Smooth muscle cell (in vitro differentiated cells): ENCODE results near the gene ZNFX1. TPM values are rescaled to one million over a fixed set of nuclear protein-coding genes. Genes with fewer than 3 reads are reported as not detected.

Experiments used
- DNase-seq: peaks from one replicate; lab custom pipeline; 2025; ENCODE audit not compliant: unreplicated experiment; lab: John Stamatoyannopoulos, UW
- H2AFZ ChIP-seq: fragments of 200-600 bp; sonication (generic); 2 replicates; pipeline ENCODE4 v1.6.0; 2016; ENCODE audit warnings: antibody characterized with exemption, low read depth, mild to moderate bottlenecking
- H3F3A ChIP-seq: fragments of 200-600 bp; sonication (generic); 2 replicates; pipeline ENCODE4 v1.6.0; 2017; ENCODE audit warnings: antibody characterized with exemption, low read depth
- H3K27ac ChIP-seq: fragments of 200-600 bp; sonication (generic); 2 replicates; pipeline ENCODE4 v1.5.1; 2016; ENCODE audit warnings: low read depth, mild to moderate bottlenecking
- H3K27me3 ChIP-seq: fragments of 200-600 bp; sonication (generic); 2 replicates; pipeline ENCODE4 v1.6.1; 2016; ENCODE audit warnings: low read depth, mild to moderate bottlenecking
- H3K36me3 ChIP-seq: fragments of 200-600 bp; sonication (generic); 2 replicates; pipeline ENCODE4 v1.5.1; 2016; ENCODE audit warnings: low read depth
- H3K4me1 ChIP-seq: fragments of 200-600 bp; sonication (generic); 2 replicates; pipeline ENCODE4 v1.5.1; 2016; ENCODE audit warnings: low read depth
- H3K4me2 ChIP-seq: fragments of 200-600 bp; sonication (generic); 2 replicates; pipeline ENCODE4 v1.6.0; 2016; ENCODE audit warnings: mild to moderate bottlenecking
- H3K4me3 ChIP-seq: fragments of 200-600 bp; sonication (generic); 2 replicates; pipeline ENCODE4 v1.5.1; 2016; ENCODE audit warnings: mild to moderate bottlenecking
- H3K79me2 ChIP-seq: fragments of 200-600 bp; sonication (generic); 2 replicates; pipeline ENCODE4 v1.6.0; 2016; ENCODE audit warnings: low read depth, mild to moderate bottlenecking
- H3K9ac ChIP-seq: fragments of 200-600 bp; sonication (generic); 2 replicates; pipeline ENCODE4 v1.6.0; 2016; ENCODE audit warnings: low read depth
- H3K9me3 ChIP-seq: fragments of 200-600 bp; sonication (generic); replicated peaks from 2 replicates; pipeline ENCODE4 v1.5.1; 2016; ENCODE audit warnings: low read depth
- H4K20me1 ChIP-seq: fragments of 200-600 bp; sonication (generic); 2 replicates; pipeline ENCODE4 v1.6.0; 2016; ENCODE audit warnings: low read depth
- CTCF ChIP-seq: fragments of 200-600 bp; sonication (generic); IDR thresholded peaks from 2 replicates; pipeline ENCODE4 v1.5.1; 2017; ENCODE audit warnings: borderline replicate concordance, mild to moderate bottlenecking, antibody characterized with exemption; ENCODE audit not compliant: insufficient read depth, poor library complexity, severe bottlenecking
- WGBS: methylation state at CpG from one replicate; pipeline ENCODE4 v1.1.7; 2016; ENCODE audit warnings: low lambda C conversion rate; 5-methylcytosine and 5-hydroxymethylcytosine counted together
- polyA plus RNA-seq: library from polyadenylated mRNA; unstranded; fragments of >200 nt; fragmentation: Nextera tagmentation; extraction: Ambion mirVana; gene quantifications from 2 replicates; pipeline ENCODE4 v1.2.1, GENCODE V29; 2016
- total RNA-seq: library from RNA; depleted of rRNA; stranded (reverse); fragments of >200 nt; gene quantifications from 2 replicates; pipeline ENCODE4 v1.2.3, GENCODE V29; 2014

ZNFX1 gene
- total and polyA plus RNA-seq, 2 experiments from 2014 or later: 15.9 to 16.4 TPM

DNA sequence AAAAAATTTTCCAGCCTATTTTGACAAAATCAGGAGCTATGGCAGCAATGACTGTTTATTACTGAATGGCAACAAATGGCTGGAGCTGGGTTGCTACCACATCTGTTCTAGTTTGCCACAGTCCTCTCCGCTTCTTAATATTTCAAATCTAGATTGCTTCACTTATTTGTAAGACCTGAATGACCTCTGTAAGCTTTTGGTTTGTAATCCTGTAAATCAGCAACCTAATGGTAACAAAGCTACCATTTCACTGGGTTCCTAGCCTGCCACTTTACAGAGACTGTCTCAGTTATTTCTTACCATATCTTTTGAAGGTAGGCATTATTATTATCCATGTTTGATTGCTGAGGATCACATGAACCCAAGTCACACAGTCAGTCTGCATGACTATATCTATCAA is 15.4 kb downstream of the ZNFX1 start:
- WGBS: 100% methylated on average over 1 of the region's 1 CpG
- Histone ChIP-seq H3K36me3 (peaks cover 35% of the 10 kb centered on the region), H3K4me2 (no peak overlapping the region), H3K9me3 (no peaks in the 10 kb centered on the region), H3K9ac (no peak overlapping the region), H3F3A (no peaks in the 10 kb centered on the region), H3K79me2 (peaks cover 34% of the 10 kb centered on the region), H3K27me3 (no peaks in the 10 kb centered on the region), H4K20me1 (peaks cover 46% of the 10 kb centered on the region), H3K4me1 (no peaks in the 10 kb centered on the region), H3K27ac (no peak overlapping the region), H3K4me3 (no peak overlapping the region), H2AFZ (no peak overlapping the region)
- DNase-seq: no peak
- no peak for TF ChIP-seq CTCF

DNA sequence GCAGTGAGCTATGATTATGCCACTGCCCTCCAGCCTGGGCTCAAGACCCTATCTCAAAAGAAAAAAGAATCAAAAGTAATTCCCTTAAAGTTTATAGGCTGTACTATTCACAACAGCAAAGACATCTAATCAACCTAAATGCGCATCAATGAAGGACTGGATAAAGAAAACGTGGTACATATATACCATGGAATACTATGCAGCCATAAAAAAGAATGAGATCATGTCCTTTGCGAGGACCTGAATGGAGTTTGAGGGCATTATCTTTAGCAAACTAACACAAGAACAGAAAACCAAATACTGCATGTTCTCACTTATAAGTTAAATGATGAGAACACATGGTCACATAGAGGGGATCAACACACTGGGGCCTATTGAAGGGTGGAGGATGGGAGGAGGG is 16.7 kb downstream of the ZNFX1 start:
- no peak overlapping the region for H3K4me2 ChIP-seq
- H3F3A ChIP-seq: no peaks in the 10 kb centered on the region
- no peaks in the 10 kb centered on the region for H3K9me3 ChIP-seq
- H3K27ac ChIP-seq: no peak overlapping the region
- peaks cover 34% of the 10 kb centered on the region for H4K20me1 ChIP-seq
- TF ChIP-seq CTCF: no peak
- no peaks in the 10 kb centered on the region for H3K27me3 ChIP-seq
- H3K9ac ChIP-seq: no peak overlapping the region
- no peaks in the 10 kb centered on the region for H3K4me1 ChIP-seq
- peaks cover 21% of the 10 kb centered on the region for H3K79me2 ChIP-seq
- 98% methylated on average over 3 of the region's 3 CpGs for WGBS
- H3K36me3 ChIP-seq: peaks cover 45% of the 10 kb centered on the region
- DNase-seq: no peak
- H2AFZ ChIP-seq: no peak overlapping the region
- H3K4me3 ChIP-seq: no peak overlapping the region

DNA sequence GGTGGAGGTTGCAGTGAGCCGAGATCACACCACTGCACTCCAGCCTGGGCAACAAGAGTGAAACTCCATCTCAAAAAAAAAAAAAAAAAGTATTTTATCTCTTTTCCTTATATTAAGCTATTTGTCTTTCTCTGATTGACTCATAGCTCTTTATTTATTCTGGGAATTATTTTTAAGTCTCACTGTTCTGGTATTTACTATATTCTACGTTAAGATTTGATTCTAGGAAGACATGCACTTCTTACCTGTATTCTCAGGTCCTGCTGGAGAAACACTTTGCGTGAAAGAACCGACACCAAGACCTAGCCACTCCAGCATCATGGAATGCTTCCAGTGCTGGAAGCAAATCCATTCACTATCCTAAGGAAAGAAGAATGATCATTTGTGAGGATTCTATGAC is 17.6 kb downstream of the ZNFX1 start:
- no peak overlapping the region for H3K4me3 ChIP-seq
- H3K9ac ChIP-seq: no peak overlapping the region
- peaks cover 11% of the 10 kb centered on the region for H3K79me2 ChIP-seq
- H2AFZ ChIP-seq: no peak overlapping the region
- H3K27me3 ChIP-seq: no peaks in the 10 kb centered on the region
- peaks cover 25% of the 10 kb centered on the region for H4K20me1 ChIP-seq
- TF ChIP-seq CTCF: no peak
- no peak overlapping the region for H3K27ac ChIP-seq
- peaks cover 45% of the 10 kb centered on the region for H3K36me3 ChIP-seq
- H3K4me1 ChIP-seq: no peaks in the 10 kb centered on the region
- 98% methylated on average over 4 of the region's 4 CpGs for WGBS
- H3K4me2 ChIP-seq: no peak overlapping the region
- H3K9me3 ChIP-seq: no peaks in the 10 kb centered on the region
- no peak for DNase-seq
- no peaks in the 10 kb centered on the region for H3F3A ChIP-seq

GRCh38 chr20:49259799-49260198 is 18.1 kb downstream of the ZNFX1 start:
- WGBS: 100% methylated on average over 2 of the region's 2 CpGs
- H3K27ac ChIP-seq: no peak overlapping the region
- H3K9me3 ChIP-seq: no peaks in the 10 kb centered on the region
- no peak overlapping the region for H3K4me2 ChIP-seq
- H3F3A ChIP-seq: no peaks in the 10 kb centered on the region
- H3K27me3 ChIP-seq: no peaks in the 10 kb centered on the region
- TF ChIP-seq CTCF: no peak
- no peak for DNase-seq
- peaks cover 20% of the 10 kb centered on the region for H4K20me1 ChIP-seq
- peaks cover 7% of the 10 kb centered on the region for H3K79me2 ChIP-seq
- peaks cover 42% of the 10 kb centered on the region for H3K36me3 ChIP-seq
- H3K9ac ChIP-seq: no peak overlapping the region
- H3K4me3 ChIP-seq: no peak overlapping the region
- H2AFZ ChIP-seq: no peak overlapping the region
- no peaks in the 10 kb centered on the region for H3K4me1 ChIP-seq
